HG02763 (cell line): ENCODE measurements around the gene SERPING1.

Experiments
- ATAC-seq: cut with Tn5 transposase; IDR thresholded peaks from one replicate; pipeline ENCODE4 v1.9.1; 2021; ENCODE audit warnings: mild to moderate bottlenecking, moderate library complexity; ENCODE audit not compliant: unreplicated experiment

Gene SERPING1

GRCh38 chr11:57597461-57597915 is at the start of gene SERPING1:
SERPING1 (plus strand) TSS chr11:57597685; CDS start chr11:57598271, 586 bp downstream.
- ATAC-seq, result no peak

- ATAC-seq, result peak; percentile 79
Measured at GRCh38 chr11:57547854-57548377, 49.6 kb upstream of the SERPING1 start.

GRCh38 chr11:57549983-57550382 is 47.5 kb upstream of the SERPING1 start:
- no peak for ATAC-seq

GRCh38 chr11:57551941-57552340 is 45.5 kb upstream of the SERPING1 start:
- ATAC-seq, result no peak

GRCh38 chr11:57552479-57552878 is 45.0 kb upstream of the SERPING1 start:
- no peak for ATAC-seq

GRCh38 chr11:57555393-57555792 is 42.1 kb upstream of the SERPING1 start:
- no peak for ATAC-seq

GRCh38 chr11:57556041-57556440 is 41.4 kb upstream of the SERPING1 start:
- no peak for ATAC-seq

GRCh38 chr11:57560146-57560545 is 37.3 kb upstream of the SERPING1 start:
- no peak for ATAC-seq

GRCh38 chr11:57562596-57562995 is 34.9 kb upstream of the SERPING1 start:
- no peak for ATAC-seq

GRCh38 chr11:57566005-57566904 is 31.2 kb upstream of the SERPING1 start:
- ATAC-seq, result peak; percentile 62

- peak; percentile 1 for ATAC-seq
Measured at GRCh38 chr11:57566905-57567514, 30.5 kb upstream of the SERPING1 start.

- ATAC-seq, result peak; percentile 64
Measured at GRCh38 chr11:57567515-57568329, 29.8 kb upstream of the SERPING1 start, which contains the start of gene UBE2L6. UBE2L6 (minus strand) TSS chr11:57567672; CDS start chr11:57567611, 61 bp downstream.

GRCh38 chr11:57568330-57568766 is 29.1 kb upstream of the SERPING1 start:
- no peak for ATAC-seq

- ATAC-seq, result no peak
Measured at GRCh38 chr11:57571606-57572005, 25.9 kb upstream of the SERPING1 start.

GRCh38 chr11:57574061-57574460 is 23.4 kb upstream of the SERPING1 start:
- ATAC-seq, result no peak

GRCh38 chr11:57584341-57584740 is 13.1 kb upstream of the SERPING1 start:
- no peak for ATAC-seq

GRCh38 chr11:57585301-57585700 is 12.2 kb upstream of the SERPING1 start:
- ATAC-seq, result no peak

- ATAC-seq, result no peak
Measured at GRCh38 chr11:57586711-57587245, 10.7 kb upstream of the SERPING1 start.

- ATAC-seq, result no peak
Measured at GRCh38 chr11:57588046-57588710, 9.3 kb upstream of the SERPING1 start.
